HUES6 (cell line): ENCODE data around the gene SLC43A2.
A peak's percentile ranks its signal among the peaks of the same experiment; 100 is the strongest.

ENCODE experiments used
- H3K27ac ChIP-seq: 2 replicates; pipeline ENCODE4 v1.7.0; 2013; ENCODE audit warnings: low read depth, mild to moderate bottlenecking, low read length, inconsistent platforms
- H3K27me3 ChIP-seq: 2 replicates; pipeline ENCODE4 v1.6.1; 2013; ENCODE audit warnings: low read length; ENCODE audit not compliant: control insufficient read depth, insufficient read depth
- H3K36me3 ChIP-seq: 2 replicates; pipeline ENCODE4 v1.6.1; 2013; ENCODE audit warnings: low read length; ENCODE audit not compliant: control insufficient read depth, insufficient read depth
- H3K4me1 ChIP-seq: 2 replicates; pipeline ENCODE4 v1.6.1; 2013; ENCODE audit warnings: low read length; ENCODE audit not compliant: control insufficient read depth, insufficient read depth
- H3K4me3 ChIP-seq: 2 replicates; pipeline ENCODE4 v1.5.1; 2013; ENCODE audit warnings: low read depth, low read length
- H3K9ac ChIP-seq: one replicate; pipeline ENCODE4 v1.6.1; 2013; ENCODE audit warnings: mild to moderate bottlenecking, low read length
- H3K9me3 ChIP-seq: 2 replicates; pipeline ENCODE4 v1.6.1; 2013; ENCODE audit warnings: low read depth, low read length; ENCODE audit not compliant: control insufficient read depth, insufficient read depth

The SLC43A2 gene

GRCh38 chr17:1649844-1650501 is 21.3 kb upstream of the SLC43A2 start, which contains the start of gene RILP:
TSS of gene RILP (minus strand) at chr17:1649866. CDS start at chr17:1649804, 62 bp downstream.
- Histone ChIP-seq H3K9me3 (no peaks in the 10 kb centered on the region), H3K27ac (no peak within 1 kb of the TSS; the same call in 1 of the 2 replicates), H3K36me3 (peaks cover 47% of the 10 kb centered on the region), H3K4me3 (peak within 1 kb of the TSS; percentile 72), H3K27me3 (peaks cover 1% of the 10 kb centered on the region; the same call in 1 of the 2 replicates), H3K4me1 (peaks cover 28% of the 10 kb centered on the region), H3K9ac (peak within 1 kb of the TSS; percentile 70)

GRCh38 chr17:1648963-1649843 is 20.6 kb upstream of the SLC43A2 start:
- no peak overlapping the region for H3K27ac ChIP-seq
- H3K4me1 ChIP-seq: peaks cover 36% of the 10 kb centered on the region
- H3K9ac ChIP-seq: peak overlapping the region; percentile 64
- peak overlapping the region; percentile 72 for H3K4me3 ChIP-seq
- H3K36me3 ChIP-seq: peaks cover 40% of the 10 kb centered on the region
- H3K27me3 ChIP-seq: peaks cover 9% of the 10 kb centered on the region
- H3K9me3 ChIP-seq: no peaks in the 10 kb centered on the region

- H3K27ac ChIP-seq: no peak overlapping the region; the same call in 1 of the 2 replicates
- H3K27me3 ChIP-seq: peaks cover 16% of the 10 kb centered on the region
- H3K9me3 ChIP-seq: no peaks in the 10 kb centered on the region
- peak overlapping the region; percentile 70 for H3K4me3 ChIP-seq
- H3K36me3 ChIP-seq: peaks cover 32% of the 10 kb centered on the region
- H3K9ac ChIP-seq: peak overlapping the region; percentile 70
- H3K4me1 ChIP-seq: peaks cover 40% of the 10 kb centered on the region
Observed at GRCh38 chr17:1648173-1648962, 19.7 kb upstream of the SLC43A2 start.

- peaks cover 40% of the 10 kb centered on the region for H3K4me1 ChIP-seq
- H3K9me3 ChIP-seq: no peaks in the 10 kb centered on the region
- peaks cover 26% of the 10 kb centered on the region for H3K36me3 ChIP-seq
- H3K27ac ChIP-seq: no peak overlapping the region
- peaks cover 16% of the 10 kb centered on the region for H3K27me3 ChIP-seq
- peak overlapping the region; percentile 70 for H3K4me3 ChIP-seq
- H3K9ac ChIP-seq: peak overlapping the region; percentile 70
Observed at GRCh38 chr17:1647802-1648171, 19.2 kb upstream of the SLC43A2 start.

- H3K27ac ChIP-seq: no peak overlapping the region
- H3K4me3 ChIP-seq: no peak overlapping the region; the same call in 1 of the 2 replicates
- H3K4me1 ChIP-seq: peaks cover 40% of the 10 kb centered on the region
- peaks cover 16% of the 10 kb centered on the region for H3K27me3 ChIP-seq
- H3K9ac ChIP-seq: no peak overlapping the region
- H3K9me3 ChIP-seq: no peaks in the 10 kb centered on the region
- H3K36me3 ChIP-seq: peaks cover 11% of the 10 kb centered on the region
Observed at GRCh38 chr17:1646199-1646875, 17.7 kb upstream of the SLC43A2 start.

GRCh38 chr17:1645207-1646171 is 16.9 kb upstream of the SLC43A2 start, which contains the start of gene SCARF1:
TSS of gene SCARF1 (minus strand) at chr17:1645732. CDS start at chr17:1645697, 35 bp downstream.
- peaks cover 16% of the 10 kb centered on the region for H3K27me3 ChIP-seq
- peaks cover 3% of the 10 kb centered on the region for H3K36me3 ChIP-seq
- no peaks in the 10 kb centered on the region for H3K9me3 ChIP-seq
- H3K27ac ChIP-seq: no peak within 1 kb of the TSS
- H3K4me1 ChIP-seq: peaks cover 43% of the 10 kb centered on the region
- peak within 1 kb of the TSS; percentile 35 for H3K9ac ChIP-seq
- H3K4me3 ChIP-seq: peak within 1 kb of the TSS; percentile 16; the same call in 1 of the 2 replicates

GRCh38 chr17:1644493-1645206 is 16.0 kb upstream of the SLC43A2 start:
- H3K27ac ChIP-seq: no peak overlapping the region

GRCh38 chr17:1643999-1644492 is 15.4 kb upstream of the SLC43A2 start:
- Histone ChIP-seq H3K27me3 (peaks cover 16% of the 10 kb centered on the region), H3K9me3 (no peaks in the 10 kb centered on the region), H3K4me3 (peak overlapping the region; percentile 63), H3K27ac (no peak overlapping the region), H3K36me3 (no peaks in the 10 kb centered on the region), H3K9ac (no peak overlapping the region), H3K4me1 (peaks cover 47% of the 10 kb centered on the region)

More at GRCh38 chr17:1644493-1645206, 16.0 kb upstream of the SLC43A2 start:
- Histone ChIP-seq H3K4me3 (no peak overlapping the region; the same call in 1 of the 2 replicates), H3K9ac (peak overlapping the region; percentile 34), H3K4me1 (peaks cover 47% of the 10 kb centered on the region), H3K36me3 (no peaks in the 10 kb centered on the region), H3K27me3 (peaks cover 16% of the 10 kb centered on the region), H3K9me3 (no peaks in the 10 kb centered on the region)
